Immature natural killer cell (primary cell): ENCODE results near the gene OR51G2. TPM values are rescaled to one million over a fixed set of nuclear protein-coding genes. Genes with fewer than 3 reads are reported as not detected.

Experiments used
- DNase-seq, 3 donors: peaks; one replicate each; pipeline ENCODE4 v3.0.0; 2022; ENCODE audit warnings: mixed read lengths in 1 of 3
- H3K27ac Mint-ChIP-seq, 6 donors: one replicate each; pipeline ENCODE4 v1.8.0; 2020; ENCODE audit warnings: mixed read lengths in 6 of 6, mild to moderate bottlenecking in 5 of 6, inconsistent platforms in 4 of 6, moderate library complexity in 3 of 6
- H3K27me3 Mint-ChIP-seq, 3 donors: one replicate each; pipeline ENCODE4 v1.8.0; 2020 to 2021; ENCODE audit warnings: low read depth in 3 of 3, mild to moderate bottlenecking in 3 of 3, mixed read lengths in 3 of 3, moderate library complexity in 3 of 3, inconsistent platforms in 1 of 3
- H3K36me3 Mint-ChIP-seq, 3 donors: one replicate each; pipeline ENCODE4 v1.8.0; 2020; ENCODE audit warnings: mixed read lengths in 3 of 3, inconsistent platforms in 2 of 3, mild to moderate bottlenecking in 2 of 3
- H3K4me1 Mint-ChIP-seq, 2 donors: one replicate each; pipeline ENCODE4 v1.8.0; 2020; ENCODE audit warnings: inconsistent platforms in 2 of 2, mild to moderate bottlenecking in 2 of 2, mixed read lengths in 2 of 2, moderate library complexity in 1 of 2
- H3K4me3 Mint-ChIP-seq, 5 donors: one replicate each; pipeline ENCODE4 v1.8.0; 2020; ENCODE audit warnings: mild to moderate bottlenecking in 5 of 5, mixed read lengths in 5 of 5, inconsistent platforms in 3 of 5, moderate library complexity in 3 of 5
- H3K9me3 Mint-ChIP-seq, 6 donors: one replicate each; pipeline ENCODE4 v1.8.0; 2020; ENCODE audit warnings: mild to moderate bottlenecking in 6 of 6, mixed read lengths in 6 of 6, inconsistent platforms in 4 of 6, moderate library complexity in 3 of 6
- polyA plus RNA-seq, 3 donors: library from polyadenylated mRNA; unstranded; fragments of 300-500 nt; fragmentation: Illumina TruSeq; gene quantifications; one replicate each; pipeline ENCODE4 v1.2.3, GENCODE V29; 2021

The OR51G2 gene
- polyA plus RNA-seq, 3 donors from 2014 or later = not detected

GRCh38 chr11:4891996-4892640, 27.0 kb downstream of the OR51G2 start:
- Mint-ChIP-seq H3K27me3 (peaks cover 0 to 3% (median 2%) of the 10 kb centered on the region in 3 donors), H3K27ac (no peak overlapping the region), H3K36me3 (no peaks in the 10 kb centered on the region), H3K4me3 (no peak overlapping the region), H3K9me3 (peaks cover 0 to 11% (median 0%) of the 10 kb centered on the region in 6 donors), H3K4me1 (no peaks in the 10 kb centered on the region)
- DNase-seq = no peak

GRCh38 chr11:4890279-4890678, 28.9 kb downstream of the OR51G2 start:
- no peaks in the 10 kb centered on the region for H3K36me3 Mint-ChIP-seq
- peaks cover 0 to 5% (median 0%) of the 10 kb centered on the region in 6 donors for H3K9me3 Mint-ChIP-seq
- no peak overlapping the region for H3K27ac Mint-ChIP-seq
- H3K4me3 Mint-ChIP-seq = no peak overlapping the region
- H3K4me1 Mint-ChIP-seq = no peaks in the 10 kb centered on the region
- peaks cover 0 to 3% (median 0%) of the 10 kb centered on the region in 3 donors for H3K27me3 Mint-ChIP-seq
- no peak for DNase-seq

GRCh38 chr11:4887591-4887990, 31.6 kb downstream of the OR51G2 start:
- Mint-ChIP-seq H3K4me1 (no peaks in the 10 kb centered on the region), H3K4me3 (no peak overlapping the region), H3K27me3 (peaks cover 0 to 3% (median 0%) of the 10 kb centered on the region in 3 donors), H3K27ac (no peak overlapping the region), H3K36me3 (no peaks in the 10 kb centered on the region), H3K9me3 (no peaks in the 10 kb centered on the region)
- no peak for DNase-seq

- Mint-ChIP-seq H3K4me3 (no peak overlapping the region), H3K9me3 (no peaks in the 10 kb centered on the region), H3K27ac (no peak overlapping the region), H3K36me3 (no peaks in the 10 kb centered on the region), H3K27me3 (peaks cover 0 to 3% (median 0%) of the 10 kb centered on the region in 3 donors), H3K4me1 (no peaks in the 10 kb centered on the region)
- DNase-seq = no peak
Measured at GRCh38 chr11:4886186-4886585, 33.0 kb downstream of the OR51G2 start.

GRCh38 chr11:4884361-4884760, 34.8 kb downstream of the OR51G2 start:
- H3K36me3 Mint-ChIP-seq = no peaks in the 10 kb centered on the region
- no peak for DNase-seq
- no peak overlapping the region for H3K27ac Mint-ChIP-seq
- peaks cover 0 to 2% (median 1%) of the 10 kb centered on the region in 3 donors for H3K27me3 Mint-ChIP-seq
- no peaks in the 10 kb centered on the region for H3K4me1 Mint-ChIP-seq
- H3K4me3 Mint-ChIP-seq = no peak overlapping the region
- no peaks in the 10 kb centered on the region for H3K9me3 Mint-ChIP-seq

GRCh38 chr11:4882543-4882942, 36.6 kb downstream of the OR51G2 start:
- Mint-ChIP-seq H3K4me3 (no peak overlapping the region), H3K27me3 (peaks cover 0 to 2% (median 1%) of the 10 kb centered on the region in 3 donors), H3K36me3 (no peaks in the 10 kb centered on the region), H3K4me1 (no peaks in the 10 kb centered on the region), H3K27ac (no peak overlapping the region), H3K9me3 (no peaks in the 10 kb centered on the region)
- DNase-seq = no peak

- Mint-ChIP-seq H3K36me3 (no peaks in the 10 kb centered on the region), H3K27ac (no peak within 1 kb of the TSS), H3K4me3 (no peak within 1 kb of the TSS), H3K9me3 (peaks cover 0 to 1% (median 0%) of the 10 kb centered on the region in 6 donors), H3K4me1 (no peaks in the 10 kb centered on the region), H3K27me3 (peaks cover 0 to 2% (median 1%) of the 10 kb centered on the region in 3 donors)
- no peak for DNase-seq
Measured at GRCh38 chr11:4881860-4882500, 37.2 kb downstream of the OR51G2 start, which contains the start of gene OR51T1. Gene OR51T1 (plus strand): TSS chr11:4881900. CDS start chr11:4881900, 0 bp downstream.

GRCh38 chr11:4881188-4881587, 38.0 kb downstream of the OR51G2 start:
- no peaks in the 10 kb centered on the region for H3K36me3 Mint-ChIP-seq
- no peak for DNase-seq
- peaks cover 0 to 3% (median 0%) of the 10 kb centered on the region in 6 donors for H3K9me3 Mint-ChIP-seq
- no peaks in the 10 kb centered on the region for H3K4me1 Mint-ChIP-seq
- H3K27me3 Mint-ChIP-seq = peaks cover 0 to 3% (median 1%) of the 10 kb centered on the region in 3 donors
- H3K27ac Mint-ChIP-seq = no peak overlapping the region
- H3K4me3 Mint-ChIP-seq = no peak overlapping the region

GRCh38 chr11:4865855-4866254, 53.3 kb downstream of the OR51G2 start:
- no peaks in the 10 kb centered on the region for H3K36me3 Mint-ChIP-seq
- H3K4me3 Mint-ChIP-seq = no peak overlapping the region
- H3K27ac Mint-ChIP-seq = no peak overlapping the region
- no peaks in the 10 kb centered on the region for H3K4me1 Mint-ChIP-seq
- H3K27me3 Mint-ChIP-seq = peaks cover 0 to 1% (median 0%) of the 10 kb centered on the region in 3 donors
- peaks cover 0 to 9% (median 2%) of the 10 kb centered on the region in 6 donors for H3K9me3 Mint-ChIP-seq
- DNase-seq = no peak

GRCh38 chr11:4863876-4864275, 55.3 kb downstream of the OR51G2 start:
- no peak overlapping the region for H3K4me3 Mint-ChIP-seq
- no peak for DNase-seq
- H3K4me1 Mint-ChIP-seq = no peaks in the 10 kb centered on the region
- no peaks in the 10 kb centered on the region for H3K27me3 Mint-ChIP-seq
- H3K27ac Mint-ChIP-seq = no peak overlapping the region
- no peaks in the 10 kb centered on the region for H3K36me3 Mint-ChIP-seq
- H3K9me3 Mint-ChIP-seq = peaks cover 0 to 9% (median 2%) of the 10 kb centered on the region in 6 donors

Other genes starting within 250 kb of the OR51G2 start
- not detected for gene OR51E2, start 221.5 kb downstream of the OR51G2 start, polyA plus RNA-seq
- gene MMP26, start 214.6 kb downstream of the OR51G2 start, polyA plus RNA-seq = not detected
- not detected for gene OR51F1, start 149.4 kb downstream of the OR51G2 start, polyA plus RNA-seq
- not detected for gene OR52R1, start 115.0 kb downstream of the OR51G2 start, polyA plus RNA-seq
- not detected for gene OR51F2, start 98.0 kb downstream of the OR51G2 start, polyA plus RNA-seq
- gene OR51S1, start 70.1 kb downstream of the OR51G2 start, polyA plus RNA-seq = not detected
- gene OR51T1, start 37.5 kb downstream of the OR51G2 start, polyA plus RNA-seq = not detected
- gene OR51A7, start 15.6 kb downstream of the OR51G2 start, polyA plus RNA-seq = not detected
- gene OR51G1, start 5.0 kb upstream of the OR51G2 start, polyA plus RNA-seq = not detected
- gene OR51A4, start 28.3 kb upstream of the OR51G2 start, polyA plus RNA-seq = not detected
- gene OR51A2, start 36.4 kb upstream of the OR51G2 start, polyA plus RNA-seq = not detected
- not detected for gene OR51L1, start 75.5 kb upstream of the OR51G2 start, polyA plus RNA-seq
- gene OR52J3, start 127.2 kb upstream of the OR51G2 start, polyA plus RNA-seq = not detected
- gene OR52E2, start 140.3 kb upstream of the OR51G2 start, polyA plus RNA-seq = not detected
- gene OR52E1, start 150.2 kb upstream of the OR51G2 start, polyA plus RNA-seq = not detected
- gene OR52A5, start 219.0 kb upstream of the OR51G2 start, polyA plus RNA-seq = not detected
- not detected for gene OR52A1, start 235.4 kb upstream of the OR51G2 start, polyA plus RNA-seq